HCT116 (cell line): ENCODE measurements around the gene AVEN. TPM values are rescaled to one million over a fixed set of nuclear protein-coding genes. Genes with fewer than 3 reads are reported as not detected.

Experiments used
- ATAC-seq: fragments of 200-7000 bp; cut with Tn5 transposase; 2 replicates; pipeline ENCODE4 v1.9.1; 2020; ENCODE audit warnings: mild to moderate bottlenecking, moderate library complexity
- BruUV-seq: library from RNA; stranded (reverse); fragments of 400-500 nt; replicated peaks from 2 replicates; lab custom pipeline; 2021; lab: Mats Ljungman, UMichigan
- CTCF ChIA-PET: fragments of 300-600 bp; sonication (Branson Sonifier 250); formaldehyde crosslinking; loops from one replicate; lab custom pipeline; 2021; ENCODE audit warnings: antibody characterized with exemption; lab: Charles Lee
- POLR2A ChIA-PET: fragments of 300-600, 350-600 bp; sonication (Branson Sonifier 250); formaldehyde crosslinking; loops from one replicate; lab custom pipeline; 2021; ENCODE audit warnings: antibody characterized with exemption; lab: Charles Lee
- RAD21 ChIA-PET, 2 experiments: fragments of 300-600 bp; sonication (Branson Sonifier 250); formaldehyde crosslinking; loops; one replicate each; lab custom pipeline; 2023; ENCODE audit warnings: low total read pairs in 2 of 2; ENCODE audit not compliant: uncharacterized antibody in 2 of 2, unreplicated experiment in 2 of 2, low non-redundant PET in 1 of 2; lab: Charles Lee
- DNase-seq: peaks from one replicate; pipeline ENCODE4 v3.0.0-alpha.2; 2010; ENCODE audit warnings: low read depth, low spot score
- H2AFZ ChIP-seq: fragments of 200-600 bp; shearing (Covaris generic), sonication (generic); 2 replicates; pipeline ENCODE4 v1.6.1; 2017; ENCODE audit warnings: low read depth, mixed run types, mixed read lengths, antibody characterized with exemption, low read length; ENCODE audit not compliant: poor library complexity, severe bottlenecking
- H3K27ac ChIP-seq: 2 replicates; pipeline ENCODE4 v1.5.1; 2012; ENCODE audit warnings: low read depth, low read length
- H3K27me3 ChIP-seq: fragments of 200-600 bp; sonication (generic); 2 replicates; pipeline ENCODE4 v1.6.1; 2016; ENCODE audit warnings: mixed run types, low read length, mixed read lengths; ENCODE audit not compliant: insufficient read depth
- H3K36me3 ChIP-seq, 2 experiments: fragments of 200-500 bp in 1 of 2; fragments of 200-600 bp in 1 of 2; sonication (Bioruptor generic) in 1 of 2; sonication (generic) in 1 of 2; 2 replicates each; pipeline versions ENCODE4 v1.5.1 to v1.6.1; 2014 to 2016; ENCODE audit warnings: low read length in 2 of 2, inconsistent platforms in 1 of 2, mixed read lengths in 1 of 2, mixed run types in 1 of 2; ENCODE audit not compliant: insufficient read depth in 2 of 2, control insufficient read depth in 1 of 2
- H3K4me1 ChIP-seq, 2 experiments: fragments of 200-600 bp in 1 of 2; sonication (generic) in 1 of 2; 2 replicates each; pipeline versions ENCODE4 v1.5.1 to v1.6.1; 2012 to 2017; ENCODE audit warnings: low read length in 2 of 2, inconsistent platforms in 1 of 2, mild to moderate bottlenecking in 1 of 2, mixed read lengths in 1 of 2, mixed run types in 1 of 2, moderate library complexity in 1 of 2; ENCODE audit not compliant: insufficient read depth in 2 of 2, control insufficient read depth in 1 of 2
- H3K4me2 ChIP-seq: fragments of 200-600 bp; sonication (generic); 2 replicates; pipeline ENCODE4 v1.6.1; 2017; ENCODE audit warnings: mixed run types, low read length, mixed read lengths
- H3K4me3 ChIP-seq, 2 experiments: fragments of 200-600 bp in 1 of 2; sonication (generic) in 1 of 2; replicated peaks in 1 of 2; 2 replicates each; pipeline ENCODE4 v1.5.1; 2011 to 2016; ENCODE audit warnings: low read length in 2 of 2, control low read depth in 1 of 2, low read depth in 1 of 2, mild to moderate bottlenecking in 1 of 2, mixed read lengths in 1 of 2, mixed run types in 1 of 2
- H3K79me2 ChIP-seq: fragments of 200-600 bp; sonication (generic); 2 replicates; pipeline ENCODE4 v1.6.1; 2017; ENCODE audit warnings: mild to moderate bottlenecking, mixed run types, low read length, moderate library complexity, mixed read lengths; ENCODE audit not compliant: insufficient read depth
- H3K9ac ChIP-seq: fragments of 200-600 bp; sonication (generic); 2 replicates; pipeline ENCODE4 v1.6.1; 2016; ENCODE audit warnings: low read length, mixed read lengths
- H3K9me2 ChIP-seq: fragments of 200-600 bp; sonication (generic), shearing (Covaris generic); 2 replicates; pipeline ENCODE4 v1.6.1; 2017; ENCODE audit warnings: mixed run types, mild to moderate bottlenecking, moderate library complexity; ENCODE audit not compliant: insufficient read depth
- H3K9me3 ChIP-seq, 2 experiments: fragments of 200-500 bp in 1 of 2; fragments of 200-600 bp in 1 of 2; sonication (Bioruptor generic) in 1 of 2; sonication (generic) in 1 of 2; 2 replicates each; pipeline ENCODE4 v1.6.1; 2014 to 2017; ENCODE audit warnings: low read length in 2 of 2, mixed read lengths in 2 of 2, inconsistent platforms in 1 of 2, low read depth in 1 of 2, mild to moderate bottlenecking in 1 of 2, mixed run types in 1 of 2, moderate library complexity in 1 of 2; ENCODE audit not compliant: control insufficient read depth in 1 of 2, insufficient read depth in 1 of 2
- H4K20me1 ChIP-seq: fragments of 200-600 bp; sonication (generic), shearing (Covaris generic); 2 replicates; pipeline ENCODE4 v1.6.1; 2017; ENCODE audit warnings: mixed run types, mild to moderate bottlenecking, moderate library complexity; ENCODE audit not compliant: insufficient read depth
- CEBPB ChIP-seq: IDR thresholded peaks from 2 replicates; pipeline ENCODE4 v1.6.1; 2012; ENCODE audit warnings: low read depth
- ELF1 ChIP-seq: IDR thresholded peaks from 2 replicates; pipeline ENCODE4 v1.6.1; 2012; ENCODE audit warnings: low read depth, borderline replicate concordance
- JUND ChIP-seq: IDR thresholded peaks from 2 replicates; pipeline ENCODE4 v1.6.1; 2012
- MAX ChIP-seq: IDR thresholded peaks from 2 replicates; pipeline ENCODE4 v1.6.1; 2012
- POLR2AphosphoS5 ChIP-seq: IDR thresholded peaks from 2 replicates; pipeline ENCODE4 v1.6.1; 2011; ENCODE audit warnings: mild to moderate bottlenecking, low read depth, low read length, moderate library complexity
- YY1 ChIP-seq: IDR thresholded peaks from 2 replicates; pipeline ENCODE4 v1.6.1; 2011; ENCODE audit warnings: low read length, low read depth, moderate library complexity, mild to moderate bottlenecking; ENCODE audit not compliant: insufficient replicate concordance; ENCODE audit errors: extremely low read depth
- ZNF274 ChIP-seq: fragments of 200-500 bp; sonication (Bioruptor generic); IDR thresholded peaks from 2 replicates; pipeline ENCODE4 v1.6.1; 2014; ENCODE audit warnings: mild to moderate bottlenecking, low read depth, low read length, inconsistent platforms
- intact Hi-C: fragments of 100-400 bp; cut with micrococcal nuclease; formaldehyde crosslinking; loops from 2 replicates; pipeline ENCODE4 v1.10.0; 2022
- total RNA-seq: library from RNA; stranded (reverse); gene quantifications from one replicate; pipeline ENCODE4 v1.2.1, GENCODE V29; 2021; ENCODE audit not compliant: unreplicated experiment
- TF ChIP-seq, protein P1 (sequence below): IDR thresholded peaks from 2 replicates; pipeline ENCODE4 v1.6.1; 2011; ENCODE audit warnings: mild to moderate bottlenecking, low read length, moderate library complexity; ENCODE audit not compliant: insufficient replicate concordance; ENCODE audit errors: extremely low read depth

Gene AVEN
- total RNA-seq, 1 experiment from 2014 or later, result 6.8 TPM

- H3K4me3 ChIP-seq, result no peak overlapping the region
- intact Hi-C loops, result no loop called here
- H3K4me2 ChIP-seq, result no peak overlapping the region
- H3K36me3 ChIP-seq, result no peaks in the 10 kb centered on the region
- ATAC-seq (no peak), DNase-seq (no peak)
- H2AFZ ChIP-seq, result no peak overlapping the region
- H3K79me2 ChIP-seq, result no peaks in the 10 kb centered on the region
- H3K27me3 ChIP-seq, result no peaks in the 10 kb centered on the region
- H3K9me2 ChIP-seq, result no peaks in the 10 kb centered on the region
- no peaks in the 10 kb centered on the region for H4K20me1 ChIP-seq
- BruUV-seq, result no TSS peak
- H3K9ac ChIP-seq, result no peak overlapping the region
- TF ChIP-seq YY1 (no peak), JUND (no peak), POLR2AphosphoS5 (no peak), CEBPB (no peak), ZNF274 (no peak), ELF1 (no peak), MAX (no peak)
- TF ChIP-seq, protein P1, sequence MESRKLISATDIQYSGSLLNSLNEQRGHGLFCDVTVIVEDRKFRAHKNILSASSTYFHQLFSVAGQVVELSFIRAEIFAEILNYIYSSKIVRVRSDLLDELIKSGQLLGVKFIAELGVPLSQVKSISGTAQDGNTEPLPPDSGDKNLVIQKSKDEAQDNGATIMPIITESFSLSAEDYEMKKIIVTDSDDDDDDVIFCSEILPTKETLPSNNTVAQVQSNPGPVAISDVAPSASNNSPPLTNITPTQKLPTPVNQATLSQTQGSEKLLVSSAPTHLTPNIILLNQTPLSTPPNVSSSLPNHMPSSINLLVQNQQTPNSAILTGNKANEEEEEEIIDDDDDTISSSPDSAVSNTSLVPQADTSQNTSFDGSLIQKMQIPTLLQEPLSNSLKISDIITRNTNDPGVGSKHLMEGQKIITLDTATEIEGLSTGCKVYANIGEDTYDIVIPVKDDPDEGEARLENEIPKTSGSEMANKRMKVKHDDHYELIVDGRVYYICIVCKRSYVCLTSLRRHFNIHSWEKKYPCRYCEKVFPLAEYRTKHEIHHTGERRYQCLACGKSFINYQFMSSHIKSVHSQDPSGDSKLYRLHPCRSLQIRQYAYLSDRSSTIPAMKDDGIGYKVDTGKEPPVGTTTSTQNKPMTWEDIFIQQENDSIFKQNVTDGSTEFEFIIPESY, result no peak
- RAD21 ChIA-PET, result no interaction called here
- CTCF ChIA-PET, result no interaction called here
- no peak overlapping the region for H3K27ac ChIP-seq
- POLR2A ChIA-PET, result no interaction called here
- H3K4me1 ChIP-seq, result no peaks in the 10 kb centered on the region
- H3K9me3 ChIP-seq, result no peaks in the 10 kb centered on the region
These were observed 20.9 kb downstream of the AVEN start for GRCh38 chr15:34018021-34018645.
